Panc1 (cell line): ENCODE results near the gene GPRIN1.

ENCODE experiments used
- CTCF ChIP-seq: fragments of 450-650 bp; IDR thresholded peaks from 2 replicates; pipeline ENCODE4 v1.5.1; 2017; ENCODE audit warnings: mild to moderate bottlenecking
- TCF7L2 ChIP-seq: IDR thresholded peaks from 2 replicates; pipeline ENCODE4 v1.6.1; 2011; ENCODE audit warnings: mild to moderate bottlenecking, low read depth, low read length, inconsistent platforms

- no peak for TF ChIP-seq CTCF
- TF ChIP-seq TCF7L2, result no peak
Observed at GRCh38 chr5:176601901-176602482, 8.0 kb downstream of the GPRIN1 start.
